Right atrium auricular region (tissue), 2 donors: ENCODE measurements around the gene HPS5. TPM values are rescaled to one million over a fixed set of nuclear protein-coding genes. Genes with fewer than 3 reads are reported as not detected.
"Not testable (repeated sequence)": the region's sequence is repeated elsewhere in the genome, so short reads cannot be mapped to it uniquely, and the experiment has no call there.

Experiments used
- DNase-seq: peaks from one replicate; pipeline ENCODE4 v3.0.0-alpha.2; 2019; ENCODE audit warnings: low spot score
- H3K27ac ChIP-seq, 2 donors: fragments of 200-600 bp; sonication (generic); 1 replicate in 1 of 2; 2 replicates in 1 of 2; pipeline ENCODE4 v1.5.1; 2016 to 2019
- H3K27me3 ChIP-seq, 2 donors: fragments of 200-600 bp; sonication (generic); one replicate each; pipeline versions ENCODE4 v1.5.1 to v1.6.0; 2017 to 2019
- H3K36me3 ChIP-seq: fragments of 200-600 bp; sonication (generic); one replicate; pipeline ENCODE4 v1.5.1; 2016
- H3K4me1 ChIP-seq, 2 donors: fragments of 200-600 bp; sonication (generic); one replicate each; pipeline versions ENCODE4 v1.5.1 to v1.6.0; 2017 to 2019
- H3K4me3 ChIP-seq, 2 donors: fragments of 200-600 bp; sonication (generic); 1 replicate in 1 of 2; 2 replicates in 1 of 2; pipeline ENCODE4 v1.5.1; 2017 to 2019; ENCODE audit warnings: mild to moderate bottlenecking in 1 of 2, moderate library complexity in 1 of 2
- H3K9me3 ChIP-seq, 2 donors: fragments of 200-600 bp; sonication (generic); one replicate each; pipeline ENCODE4 v1.5.1; 2019
- CTCF ChIP-seq, 2 donors: fragments of 200-600 bp; sonication (generic); IDR thresholded peaks; one replicate each; pipeline ENCODE4 v1.5.1; 2019; ENCODE audit warnings: antibody characterized with exemption in 2 of 2
- total RNA-seq, 2 donors: library from RNA; depleted of rRNA; stranded (reverse); fragments of >200 nt; gene quantifications; one replicate each; pipeline ENCODE4 v1.1.0, GENCODE V29; 2016

The HPS5 gene
- total RNA-seq, 2 donors from 2014 or later: 10.5 to 12.8 TPM

- no peaks in the 10 kb centered on the region for H3K27me3 ChIP-seq
- no peaks in the 10 kb centered on the region for H3K9me3 ChIP-seq
- peaks cover 0 to 55% of the 10 kb centered on the region in 2 donors for H3K4me1 ChIP-seq
- no peak for DNase-seq
- no peak overlapping the region for H3K27ac ChIP-seq
- H3K36me3 ChIP-seq: no peaks in the 10 kb centered on the region
- no peak overlapping the region for H3K4me3 ChIP-seq
- TF ChIP-seq CTCF (IDR thresholded peaks at IDR 0.05): no peak
Observed at GRCh38 chr11:18324381-18324780, 2.4 kb upstream of the HPS5 start.

- H3K4me1 ChIP-seq: peaks cover 0 to 50% of the 10 kb centered on the region in 2 donors
- not testable (repeated sequence) for H3K27ac ChIP-seq, H3K36me3 ChIP-seq, H3K9me3 ChIP-seq, H3K27me3 ChIP-seq, DNase-seq, H3K4me3 ChIP-seq
Observed at GRCh38 chr11:18323881-18324280, 1.9 kb upstream of the HPS5 start.

- no peak for DNase-seq
- Histone ChIP-seq H3K36me3 (no peaks in the 10 kb centered on the region), H3K9me3 (no peaks in the 10 kb centered on the region), H3K4me3 (peak overlapping the region; percentile 68 to 79), H3K27me3 (no peaks in the 10 kb centered on the region), H3K4me1 (peaks cover 0 to 50% of the 10 kb centered on the region in 2 donors), H3K27ac (peak overlapping the region; percentile 94 to 98)
- TF ChIP-seq CTCF (IDR thresholded peaks at IDR 0.05): no peak
Observed at GRCh38 chr11:18322818-18323570, 1.1 kb upstream of the HPS5 start.

GRCh38 chr11:18321578-18321968, 367 bp downstream of the HPS5 start:
- peaks cover 0 to 45% of the 10 kb centered on the region in 2 donors for H3K4me1 ChIP-seq
- H3K4me3 ChIP-seq: peak overlapping the region; percentile 68 to 79
- H3K9me3 ChIP-seq: no peaks in the 10 kb centered on the region
- DNase-seq: no peak
- H3K27ac ChIP-seq: peak overlapping the region; percentile 94 to 98
- H3K27me3 ChIP-seq: no peaks in the 10 kb centered on the region
- TF ChIP-seq CTCF (IDR thresholded peaks at IDR 0.05): no peak
- H3K36me3 ChIP-seq: no peaks in the 10 kb centered on the region

GRCh38 chr11:18320617-18321016, 1.3 kb downstream of the HPS5 start:
- Histone ChIP-seq H3K4me3 (no peak overlapping the region), H3K4me1 (peaks cover 0 to 45% of the 10 kb centered on the region in 2 donors), H3K36me3 (no peaks in the 10 kb centered on the region), H3K27me3 (no peaks in the 10 kb centered on the region), H3K27ac (no peak overlapping the region), H3K9me3 (no peaks in the 10 kb centered on the region)
- DNase-seq: no peak
- no peak for TF ChIP-seq CTCF (IDR thresholded peaks at IDR 0.05)

GRCh38 chr11:18319914-18320313, 2.0 kb downstream of the HPS5 start:
- Histone ChIP-seq H3K4me3 (no peak overlapping the region), H3K36me3 (no peaks in the 10 kb centered on the region), H3K9me3 (no peaks in the 10 kb centered on the region), H3K27ac (no peak overlapping the region), H3K27me3 (no peaks in the 10 kb centered on the region), H3K4me1 (peaks cover 0 to 44% of the 10 kb centered on the region in 2 donors)
- no peak for DNase-seq
- no peak for TF ChIP-seq CTCF (IDR thresholded peaks at IDR 0.05)
